Stomach (tissue), 9 donors: ENCODE data around the gene UTP20. TPM values are rescaled to one million over a fixed set of nuclear protein-coding genes. Genes with fewer than 3 reads are reported as not detected.

Experiments
- DNase-seq, 2 donors: peaks; one replicate each; pipeline versions ENCODE4 v3.0.0 to v3.0.0-alpha.2; 2013 to 2019
- H3K27ac ChIP-seq, 5 donors: fragments of 200-600 bp in 4 of 5; sonication (generic) in 4 of 5; one replicate each; pipeline ENCODE4 v1.5.1; 2013 to 2019; ENCODE audit warnings: mild to moderate bottlenecking in 1 of 5, moderate library complexity in 1 of 5
- H3K27me3 ChIP-seq, 3 donors: fragments of 200-600 bp; sonication (generic); one replicate each; pipeline ENCODE4 v1.5.1; 2017 to 2019; ENCODE audit warnings: mixed run types in 1 of 3
- H3K36me3 ChIP-seq, 4 donors: fragments of 200-600 bp; sonication (generic); 1 replicate in 3 of 4; 2 replicates in 1 of 4; pipeline ENCODE4 v1.5.1; 2016 to 2019
- H3K4me1 ChIP-seq, 4 donors: fragments of 200-600 bp; sonication (generic); one replicate each; pipeline ENCODE4 v1.5.1; 2016 to 2019
- H3K4me3 ChIP-seq, 4 donors: fragments of 200-600 bp; sonication (generic) in 3 of 4; one replicate each; pipeline ENCODE4 v1.5.1; 2016 to 2019; ENCODE audit warnings: mild to moderate bottlenecking in 1 of 4
- H3K9me3 ChIP-seq, 4 donors: fragments of 200-600 bp; sonication (generic); one replicate each; pipeline ENCODE4 v1.5.1; 2016 to 2019
- EP300 ChIP-seq: sonication (generic); formaldehyde crosslinking; IDR thresholded peaks from one replicate; pipeline ENCODE4 v1.6.1; 2017; ENCODE audit warnings: antibody characterized with exemption
- POLR2A ChIP-seq, 4 donors: fragments of 450-650 bp; IDR thresholded peaks; one replicate each; pipeline ENCODE4 v1.6.1; 2016; ENCODE audit warnings: antibody characterized with exemption in 4 of 4, control low read depth in 2 of 4, mild to moderate bottlenecking in 1 of 4, moderate library complexity in 1 of 4
- POLR2AphosphoS5 ChIP-seq, 3 donors: sonication (generic); formaldehyde crosslinking; IDR thresholded peaks; one replicate each; pipeline ENCODE4 v1.6.1; 2016; ENCODE audit warnings: antibody characterized with exemption in 3 of 3
- WGBS, 5 donors: extraction: QIAGEN DNeasy Blood & Tissue Kit in 3 of 5; methylation state at CpG; one replicate each; pipeline versions ENCODE4 v1.1.5 to v1.1.7; 2013 to 2018; 5-methylcytosine and 5-hydroxymethylcytosine counted together
- intact Hi-C: fragments of 100-400 bp; cut with DNase I; formaldehyde crosslinking; loops from one replicate; pipeline ENCODE4 v1.15.1; 2023; ENCODE audit warnings: low total_unique reads
- polyA plus RNA-seq, 3 donors: library from polyadenylated mRNA; stranded (reverse); fragments of 200-250 nt; gene quantifications; one replicate each; pipeline ENCODE4 v1.2.3, GENCODE V29; 2013
- total RNA-seq, 5 donors: library from RNA; depleted of rRNA; stranded (reverse); fragments of >200 nt; gene quantifications; one replicate each; pipeline versions ENCODE4 v1.1.0 to v1.2.3, GENCODE V29; 2014 to 2016
- TF ChIP-seq, protein P1 (sequence below), 7 experiments: fragments of 450-650 bp in 4 of 7; fragments of 200-600 bp in 3 of 7; sonication (generic) in 3 of 7; IDR thresholded peaks; one replicate each; pipeline ENCODE4 v1.5.1; 2016 to 2019; ENCODE audit warnings: antibody characterized with exemption in 7 of 7, control low read depth in 2 of 7, mild to moderate bottlenecking in 1 of 7
- donor health status: healthy with polysubstance abuse.
- donor health status: Bipolar disorder and iron deficiency.
- donor health status: healthy.

Gene UTP20
- total and polyA plus RNA-seq, 8 donors = 1.4 to 23.2 (median 4.8) TPM

GRCh38 chr12:101327051-101327450 lies 47.1 kb downstream of the UTP20 start:
- no peak overlapping the region for H3K27ac ChIP-seq
- TF ChIP-seq POLR2AphosphoS5 (IDR thresholded peaks at IDR 0.05) (no peak), POLR2A (IDR thresholded peaks at IDR 0.05) (no peak), EP300 (no peak)
- TF ChIP-seq, protein P1, sequence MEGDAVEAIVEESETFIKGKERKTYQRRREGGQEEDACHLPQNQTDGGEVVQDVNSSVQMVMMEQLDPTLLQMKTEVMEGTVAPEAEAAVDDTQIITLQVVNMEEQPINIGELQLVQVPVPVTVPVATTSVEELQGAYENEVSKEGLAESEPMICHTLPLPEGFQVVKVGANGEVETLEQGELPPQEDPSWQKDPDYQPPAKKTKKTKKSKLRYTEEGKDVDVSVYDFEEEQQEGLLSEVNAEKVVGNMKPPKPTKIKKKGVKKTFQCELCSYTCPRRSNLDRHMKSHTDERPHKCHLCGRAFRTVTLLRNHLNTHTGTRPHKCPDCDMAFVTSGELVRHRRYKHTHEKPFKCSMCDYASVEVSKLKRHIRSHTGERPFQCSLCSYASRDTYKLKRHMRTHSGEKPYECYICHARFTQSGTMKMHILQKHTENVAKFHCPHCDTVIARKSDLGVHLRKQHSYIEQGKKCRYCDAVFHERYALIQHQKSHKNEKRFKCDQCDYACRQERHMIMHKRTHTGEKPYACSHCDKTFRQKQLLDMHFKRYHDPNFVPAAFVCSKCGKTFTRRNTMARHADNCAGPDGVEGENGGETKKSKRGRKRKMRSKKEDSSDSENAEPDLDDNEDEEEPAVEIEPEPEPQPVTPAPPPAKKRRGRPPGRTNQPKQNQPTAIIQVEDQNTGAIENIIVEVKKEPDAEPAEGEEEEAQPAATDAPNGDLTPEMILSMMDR (IDR thresholded peaks at IDR 0.05) = no peak
- no peaks in the 10 kb centered on the region for H3K4me1 ChIP-seq
- no peaks in the 10 kb centered on the region for H3K9me3 ChIP-seq
- DNase-seq = no peak
- intact Hi-C loops = no loop called here
- 96 to 98% (median 96%) methylated on average over 8 of the region's 8 CpGs for WGBS, 5 donors
- no peak overlapping the region for H3K4me3 ChIP-seq
- no peaks in the 10 kb centered on the region for H3K27me3 ChIP-seq
- H3K36me3 ChIP-seq = peaks cover 24 to 79% (median 71%) of the 10 kb centered on the region in 4 donors

DNA sequence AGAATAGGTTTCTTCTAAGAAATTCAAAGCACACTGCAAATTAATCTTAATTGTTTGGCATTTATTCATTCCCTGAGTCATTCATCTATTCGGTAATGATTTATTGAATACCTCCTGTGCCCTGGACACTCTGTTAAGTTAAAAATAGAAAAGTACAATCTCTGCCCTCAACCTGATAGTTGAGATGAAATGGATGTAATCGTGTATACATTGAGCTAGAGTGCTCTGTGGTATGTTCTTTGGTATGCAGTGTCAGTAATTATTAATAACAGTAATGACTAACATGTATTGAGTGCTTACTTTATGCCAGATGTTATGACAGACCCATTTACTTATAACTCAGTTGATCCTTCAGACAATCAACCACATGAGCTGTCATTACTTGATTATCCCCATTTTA lies 47.6 kb downstream of the UTP20 start:
- WGBS, 5 donors = 80 to 98% (median 97%) methylated on average over 2 of the region's 2 CpGs
- intact Hi-C loops = no loop called here
- H3K4me3 ChIP-seq = no peak overlapping the region
- no peaks in the 10 kb centered on the region for H3K27me3 ChIP-seq
- H3K36me3 ChIP-seq = peaks cover 24 to 79% (median 68%) of the 10 kb centered on the region in 4 donors
- TF ChIP-seq POLR2AphosphoS5 (IDR thresholded peaks at IDR 0.05) (no peak), EP300 (no peak), POLR2A (IDR thresholded peaks at IDR 0.05) (no peak)
- TF ChIP-seq, protein P1 (IDR thresholded peaks at IDR 0.05) = no peak
- no peak overlapping the region for H3K27ac ChIP-seq
- no peaks in the 10 kb centered on the region for H3K4me1 ChIP-seq
- H3K9me3 ChIP-seq = no peaks in the 10 kb centered on the region
- no peak for DNase-seq

DNA sequence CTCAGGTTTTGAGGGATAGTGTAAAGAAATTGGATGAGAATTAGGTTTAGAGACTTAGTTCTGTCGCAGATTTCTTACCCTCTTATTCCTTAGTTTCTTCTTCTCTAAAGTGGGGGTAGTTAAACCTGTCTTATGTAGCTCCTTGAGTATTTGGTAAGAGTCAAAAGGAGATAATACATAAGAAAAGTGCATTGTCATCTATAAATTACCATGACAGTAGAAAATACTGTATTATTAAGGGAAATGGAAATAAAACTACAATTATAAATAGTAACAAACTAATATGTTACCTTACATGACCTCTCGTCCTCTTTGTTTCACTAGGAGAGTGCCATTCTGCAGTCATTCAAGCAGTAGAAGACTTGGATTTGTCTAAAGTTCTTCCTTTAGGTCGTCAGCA lies 49.0 kb downstream of the UTP20 start:
- intact Hi-C loops = no loop called here
- no peaks in the 10 kb centered on the region for H3K9me3 ChIP-seq
- no peak overlapping the region for H3K4me3 ChIP-seq
- DNase-seq = no peak
- H3K27me3 ChIP-seq = no peaks in the 10 kb centered on the region
- H3K27ac ChIP-seq = no peak overlapping the region
- no peaks in the 10 kb centered on the region for H3K4me1 ChIP-seq
- TF ChIP-seq POLR2A (IDR thresholded peaks at IDR 0.05) = no peak
- TF ChIP-seq POLR2AphosphoS5 (IDR thresholded peaks at IDR 0.05) = no peak
- TF ChIP-seq EP300 = no peak
- 91 to 98% (median 93%) methylated on average over 3 of the region's 3 CpGs for WGBS, 5 donors
- peaks cover 24 to 87% (median 77%) of the 10 kb centered on the region in 4 donors for H3K36me3 ChIP-seq

DNA sequence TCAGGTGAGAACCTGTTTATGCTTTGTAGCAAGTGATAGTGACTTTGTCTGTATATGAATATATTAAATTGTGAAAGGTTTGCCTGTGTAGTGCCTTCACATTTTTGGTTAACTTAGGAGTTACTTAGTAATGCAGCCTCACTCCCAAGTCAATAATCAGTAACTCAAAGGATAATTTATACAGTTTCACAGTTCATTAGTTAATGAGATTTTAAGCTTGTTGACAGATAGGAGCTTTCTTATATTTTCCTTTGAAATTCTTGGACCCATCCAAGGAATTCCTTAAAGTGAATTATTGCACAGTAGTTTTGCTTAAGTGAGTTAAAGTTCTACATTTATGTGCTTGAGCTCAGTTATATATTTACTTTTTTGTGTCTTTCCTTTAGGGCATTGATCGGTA lies 50.7 kb downstream of the UTP20 start:
- Histone ChIP-seq H3K27ac (no peak overlapping the region), H3K36me3 (peaks cover 27 to 91% (median 76%) of the 10 kb centered on the region in 4 donors), H3K27me3 (no peaks in the 10 kb centered on the region), H3K9me3 (no peaks in the 10 kb centered on the region), H3K4me3 (no peak overlapping the region), H3K4me1 (no peaks in the 10 kb centered on the region)
- no peak for DNase-seq
- intact Hi-C loops = no loop called here
- TF ChIP-seq, protein P1 (IDR thresholded peaks at IDR 0.05) = no peak
- TF ChIP-seq EP300 (no peak), POLR2AphosphoS5 (IDR thresholded peaks at IDR 0.05) (no peak), POLR2A (IDR thresholded peaks at IDR 0.05) (no peak)
- 46 to 100% (median 97%) methylated on average over 1 of the region's 1 CpG for WGBS, 5 donors

DNA sequence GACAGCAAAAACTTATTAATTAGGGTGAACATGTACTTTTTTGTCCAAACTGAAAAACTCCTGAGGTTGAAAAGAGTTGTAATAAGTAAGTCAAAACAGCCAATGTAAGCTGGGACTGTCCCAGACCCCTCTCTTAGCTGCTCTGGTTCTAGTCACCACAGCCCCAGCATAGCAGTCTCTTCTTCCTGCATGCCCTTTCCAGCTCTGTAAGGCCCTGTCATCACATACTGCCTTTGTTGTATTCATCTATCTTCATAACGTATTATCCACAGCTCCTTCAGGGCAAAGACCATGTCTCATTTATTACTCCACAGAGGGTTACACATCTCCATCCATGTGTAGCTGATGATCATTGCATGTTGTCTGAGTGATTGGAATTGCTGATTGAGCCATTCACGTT lies 56.5 kb downstream of the UTP20 start:
- 81 to 95% (median 89%) methylated on average over 2 of the region's 2 CpGs for WGBS, 5 donors
- no peak for TF ChIP-seq POLR2A (IDR thresholded peaks at IDR 0.05)
- TF ChIP-seq EP300 = no peak
- TF ChIP-seq, protein P1 (IDR thresholded peaks at IDR 0.05) = no peak
- TF ChIP-seq POLR2AphosphoS5 (IDR thresholded peaks at IDR 0.05) = no peak
- no peak overlapping the region for H3K4me3 ChIP-seq
- peaks cover 18 to 96% (median 75%) of the 10 kb centered on the region in 4 donors for H3K36me3 ChIP-seq
- no peaks in the 10 kb centered on the region for H3K27me3 ChIP-seq
- intact Hi-C loops = no loop called here
- no peaks in the 10 kb centered on the region for H3K4me1 ChIP-seq
- no peak overlapping the region for H3K27ac ChIP-seq
- no peak for DNase-seq
- H3K9me3 ChIP-seq = no peaks in the 10 kb centered on the region
